NCI-H82 (cell line): ENCODE data around the gene FKBP15.
"Not testable (repeated sequence)": the region's sequence is repeated elsewhere in the genome, so short reads cannot be mapped to it uniquely, and the experiment has no call there.

Source experiments
- DNase-seq: peaks from one replicate; lab custom pipeline; 2025; lab: John Stamatoyannopoulos, UW

Gene FKBP15

GRCh38 chr9:113148781-113149510 is 72.1 kb downstream of the FKBP15 start:
- no peak for DNase-seq

GRCh38 chr9:113148372-113148705 is 72.7 kb downstream of the FKBP15 start:
- DNase-seq = no peak

- no peak for DNase-seq
Measured at GRCh38 chr9:113143432-113144227, 77.4 kb downstream of the FKBP15 start.

GRCh38 chr9:113140896-113141295 is 80.2 kb downstream of the FKBP15 start:
- not testable (repeated sequence) for DNase-seq

GRCh38 chr9:113139953-113140352 is 81.1 kb downstream of the FKBP15 start:
- no peak for DNase-seq

- DNase-seq = no peak
Measured at GRCh38 chr9:113139225-113139829, 81.8 kb downstream of the FKBP15 start.

- no peak for DNase-seq
Measured at GRCh38 chr9:113138760-113139159, 82.3 kb downstream of the FKBP15 start.

GRCh38 chr9:113137196-113138168 is 83.6 kb downstream of the FKBP15 start:
- no peak for DNase-seq

- DNase-seq = no peak
Measured at GRCh38 chr9:113131689-113132151, 89.4 kb downstream of the FKBP15 start.

- DNase-seq = no peak
Measured at GRCh38 chr9:113129884-113130283, 91.2 kb downstream of the FKBP15 start.

GRCh38 chr9:113129466-113129865 is 91.6 kb downstream of the FKBP15 start:
- no peak for DNase-seq

- DNase-seq = no peak
Measured at GRCh38 chr9:113125386-113126035, 95.6 kb downstream of the FKBP15 start.

- DNase-seq = not testable (repeated sequence)
Measured at GRCh38 chr9:113118829-113119228, 102.2 kb downstream of the FKBP15 start.
